DND-41 (cell line): ENCODE results near the gene OR7C1.

Experiments used
- ATAC-seq: fragments of 200-7000 bp; cut with Tn5 transposase; 3 replicates; pipeline ENCODE4 v1.9.1; 2021; ENCODE audit warnings: low read depth; ENCODE audit not compliant: insufficient read depth
- DNase-seq: peaks from one replicate; pipeline ENCODE4 v3.0.0-alpha.2; 2020
- H2AFZ ChIP-seq: 2 replicates; pipeline ENCODE4 v1.6.0; 2012; ENCODE audit warnings: low read depth, low read length
- H3K27ac ChIP-seq: 2 replicates; pipeline ENCODE4 v1.5.1; 2012; ENCODE audit warnings: low read length, inconsistent platforms
- H3K27me3 ChIP-seq: fragments of 200-600 bp; sonication (generic); 2 replicates; pipeline ENCODE4 v1.6.0; 2012; ENCODE audit warnings: low read length, mild to moderate bottlenecking, inconsistent platforms; ENCODE audit not compliant: insufficient read depth, poor library complexity
- H3K36me3 ChIP-seq: 2 replicates; pipeline ENCODE4 v1.5.1; 2012; ENCODE audit warnings: low read length, inconsistent platforms; ENCODE audit not compliant: insufficient read depth
- H3K4me1 ChIP-seq: 2 replicates; pipeline ENCODE4 v1.5.1; 2012; ENCODE audit warnings: mild to moderate bottlenecking, low read length; ENCODE audit not compliant: insufficient read depth
- H3K4me2 ChIP-seq: 2 replicates; pipeline ENCODE4 v1.6.0; 2012; ENCODE audit warnings: mild to moderate bottlenecking, moderate library complexity, low read length, inconsistent platforms; ENCODE audit not compliant: insufficient read depth
- H3K4me3 ChIP-seq, 2 experiments: fragments of 200-600 bp in 1 of 2; shearing (Covaris generic) in 1 of 2; 2 replicates each; pipeline ENCODE4 v1.5.1; 2012 to 2016; ENCODE audit warnings: inconsistent platforms in 2 of 2, low read length in 2 of 2, mild to moderate bottlenecking in 2 of 2, low read depth in 1 of 2, moderate library complexity in 1 of 2
- H3K79me2 ChIP-seq: 2 replicates; pipeline ENCODE4 v1.6.0; 2012; ENCODE audit warnings: low read length, inconsistent platforms; ENCODE audit not compliant: insufficient read depth
- H3K9ac ChIP-seq: 2 replicates; pipeline ENCODE4 v1.6.0; 2012; ENCODE audit warnings: low read depth, mild to moderate bottlenecking, inconsistent platforms, low read length, moderate library complexity
- H3K9me3 ChIP-seq: 2 replicates; pipeline ENCODE4 v1.5.1; 2012; ENCODE audit warnings: low read length, moderate library complexity, mild to moderate bottlenecking, inconsistent platforms; ENCODE audit not compliant: insufficient read depth, severe bottlenecking
- H4K20me1 ChIP-seq: 2 replicates; pipeline ENCODE4 v1.6.0; 2012; ENCODE audit warnings: low read length; ENCODE audit not compliant: insufficient read depth
- CTCF ChIP-seq: IDR thresholded peaks from 2 replicates; pipeline ENCODE4 v1.5.1; 2012; ENCODE audit warnings: borderline replicate concordance, low read length, moderate library complexity, mild to moderate bottlenecking; ENCODE audit not compliant: poor library complexity, severe bottlenecking; ENCODE audit errors: extremely low read depth
- EZH2 ChIP-seq: IDR thresholded peaks from 3 replicates; pipeline ENCODE4 v1.6.1; 2012; ENCODE audit warnings: borderline replicate concordance, low read depth, mild to moderate bottlenecking, moderate library complexity, low read length, inconsistent platforms; ENCODE audit not compliant: severe bottlenecking

The OR7C1 gene

GRCh38 chr19:14770944-14771839, 63.8 kb downstream of the OR7C1 start:
- no peaks in the 10 kb centered on the region; the same call in 1 of the 2 replicates for H4K20me1 ChIP-seq
- 0 out of 2 replicates have a peak, but pooled peaks cover 2% of the 10 kb centered on the region for H3K79me2 ChIP-seq
- H3K36me3 ChIP-seq: peaks cover 35% of the 10 kb centered on the region
- H2AFZ ChIP-seq: no peak overlapping the region
- no peaks in the 10 kb centered on the region for H3K9me3 ChIP-seq
- no peak overlapping the region for H3K4me3 ChIP-seq
- H3K27ac ChIP-seq: peak overlapping the region; percentile 64
- no peak overlapping the region for H3K4me2 ChIP-seq
- peak; percentile 46; the same call in 2 of the 3 replicates for ATAC-seq
- no peaks in the 10 kb centered on the region for H3K27me3 ChIP-seq
- 0 out of 2 replicates have a peak overlapping the region, but pooled peaks have one; percentile 6 for H3K9ac ChIP-seq
- DNase-seq: peak; percentile 42
- TF ChIP-seq EZH2 (no peak), CTCF (no peak)
- peaks cover 39% of the 10 kb centered on the region for H3K4me1 ChIP-seq

GRCh38 chr19:14770136-14770535, 64.8 kb downstream of the OR7C1 start:
- no peak overlapping the region for H3K4me3 ChIP-seq
- no peaks in the 10 kb centered on the region for H3K27me3 ChIP-seq
- no peak overlapping the region for H3K4me2 ChIP-seq
- 0 out of 2 replicates have a peak, but pooled peaks cover 2% of the 10 kb centered on the region for H3K79me2 ChIP-seq
- DNase-seq (no peak), ATAC-seq (no peak)
- H3K9me3 ChIP-seq: no peaks in the 10 kb centered on the region
- peaks cover 28% of the 10 kb centered on the region for H3K4me1 ChIP-seq
- no peak overlapping the region for H3K9ac ChIP-seq
- peak overlapping the region; percentile 65 for H3K27ac ChIP-seq
- TF ChIP-seq CTCF (no peak), EZH2 (no peak)
- H2AFZ ChIP-seq: no peak overlapping the region
- H4K20me1 ChIP-seq: no peaks in the 10 kb centered on the region; the same call in 1 of the 2 replicates
- H3K36me3 ChIP-seq: peaks cover 36% of the 10 kb centered on the region

- DNase-seq: no peak
- peaks cover 38% of the 10 kb centered on the region for H3K36me3 ChIP-seq
- TF ChIP-seq EZH2 (no peak), CTCF (no peak)
- H3K4me2 ChIP-seq: no peak overlapping the region
- no peak overlapping the region for H3K27ac ChIP-seq
- H3K9me3 ChIP-seq: no peaks in the 10 kb centered on the region
- H3K9ac ChIP-seq: no peak overlapping the region
- H3K4me3 ChIP-seq: no peak overlapping the region
- no peak overlapping the region for H2AFZ ChIP-seq
- no peaks in the 10 kb centered on the region for H3K27me3 ChIP-seq
- ATAC-seq: no peak
- H4K20me1 ChIP-seq: no peaks in the 10 kb centered on the region; the same call in 1 of the 2 replicates
- H3K79me2 ChIP-seq: no peaks in the 10 kb centered on the region
- peaks cover 23% of the 10 kb centered on the region for H3K4me1 ChIP-seq
Observed at GRCh38 chr19:14769201-14769600, 65.8 kb downstream of the OR7C1 start.
